Middle frontal gyrus (tissue), 1 donor: ENCODE measurements around the gene PTGS1.
"Not testable (repeated sequence)": the region's sequence is repeated elsewhere in the genome, so short reads cannot be mapped to it uniquely, and the experiment has no call there.

Experiments used
- DNase-seq: peaks from one replicate; pipeline ENCODE4 v3.0.0-alpha.2; 2015; ENCODE audit warnings: low spot score; ENCODE audit errors: extremely low spot score

The PTGS1 gene

DNA sequence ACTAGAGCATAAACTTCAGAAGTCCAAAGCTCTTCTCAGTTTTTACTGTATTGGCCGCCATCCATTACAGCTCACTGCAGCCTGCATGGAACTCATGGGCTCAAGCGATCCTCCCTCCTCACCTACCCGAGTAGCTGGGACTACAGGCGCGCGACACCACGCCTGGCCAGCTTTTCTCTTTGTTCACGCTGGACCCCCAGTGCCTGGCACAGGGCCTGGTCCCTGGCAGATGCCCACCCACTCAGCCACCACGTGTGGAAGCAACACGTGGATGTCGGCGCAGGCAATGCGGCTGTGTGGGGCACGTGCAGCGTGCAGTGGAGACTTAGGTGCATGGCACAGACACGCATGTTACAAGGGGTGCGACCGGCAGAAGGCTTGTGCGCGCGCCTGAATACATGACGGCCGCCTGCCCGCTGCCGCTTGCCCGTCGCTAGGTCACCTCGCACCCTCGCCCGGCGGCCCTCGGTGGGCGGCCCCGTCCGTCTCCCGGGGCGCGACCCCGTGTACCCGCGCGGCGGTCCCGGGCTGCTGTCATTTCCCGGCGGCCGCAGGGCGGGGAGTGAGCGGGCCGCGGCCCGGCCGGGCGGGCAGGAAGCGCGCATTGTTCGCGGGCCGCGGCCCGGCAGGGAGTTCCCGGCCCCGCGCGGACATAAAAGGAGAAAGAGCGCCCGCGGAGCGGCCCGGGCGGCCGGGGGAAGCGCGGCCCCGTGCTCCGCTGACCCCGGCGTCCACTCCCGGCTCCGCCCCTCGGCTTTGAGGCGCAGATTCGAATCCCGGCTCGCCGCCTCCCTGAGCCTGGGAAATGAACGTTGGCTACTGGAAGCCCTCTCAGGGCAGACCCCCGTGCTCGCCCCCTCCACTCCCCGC is 24.1 kb upstream of the PTGS1 start:
- DNase-seq, result no peak

GRCh38 chr9:122347348-122348287 is 23.2 kb upstream of the PTGS1 start:
- DNase-seq, result no peak

DNA sequence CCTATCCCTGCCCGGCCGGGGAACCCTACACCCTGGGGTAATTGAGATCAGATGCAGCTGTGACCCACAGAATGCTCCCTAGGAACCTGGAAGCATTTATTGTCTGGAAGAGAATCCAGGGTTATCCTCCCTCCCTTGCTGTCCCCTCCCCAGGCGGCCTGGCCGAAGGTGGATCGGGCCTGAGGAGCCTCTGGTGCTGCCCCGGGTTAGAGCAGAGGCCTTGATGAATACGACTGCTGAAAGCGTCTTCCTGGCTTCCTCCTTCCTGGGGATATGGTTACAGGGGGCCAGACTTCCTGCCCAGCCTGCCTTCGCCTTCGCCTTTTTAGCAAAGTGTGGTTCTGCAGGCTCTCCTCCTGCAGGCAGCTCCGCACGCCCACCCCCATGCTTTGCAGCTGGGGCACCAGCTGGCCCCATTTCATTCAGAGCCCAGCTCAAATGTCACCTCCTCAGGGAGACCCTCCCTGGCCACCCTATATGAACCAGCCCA is 22.5 kb upstream of the PTGS1 start:
- DNase-seq, result no peak

GRCh38 chr9:122348791-122349190 is 22.0 kb upstream of the PTGS1 start:
- no peak for DNase-seq

DNA sequence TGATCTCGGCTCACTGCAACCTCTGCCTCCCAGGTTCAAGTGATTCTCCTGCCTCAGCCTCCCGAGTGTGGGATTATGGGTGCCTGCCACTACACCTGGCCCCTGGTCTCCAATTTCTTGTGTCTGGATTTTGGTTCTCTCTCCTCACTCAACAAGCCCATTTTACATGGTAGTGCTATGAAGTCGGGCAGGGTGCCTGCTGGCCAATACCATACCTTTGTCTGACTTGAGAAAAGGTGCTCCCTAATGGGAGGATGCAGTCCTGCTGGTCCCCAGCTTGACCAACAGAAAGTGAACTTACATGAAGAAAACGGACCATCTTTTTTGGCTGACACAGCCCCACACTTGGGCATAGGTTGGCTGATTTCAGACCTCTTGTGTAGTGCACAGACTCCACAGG is 21.6 kb upstream of the PTGS1 start:
- DNase-seq, result no peak

DNA sequence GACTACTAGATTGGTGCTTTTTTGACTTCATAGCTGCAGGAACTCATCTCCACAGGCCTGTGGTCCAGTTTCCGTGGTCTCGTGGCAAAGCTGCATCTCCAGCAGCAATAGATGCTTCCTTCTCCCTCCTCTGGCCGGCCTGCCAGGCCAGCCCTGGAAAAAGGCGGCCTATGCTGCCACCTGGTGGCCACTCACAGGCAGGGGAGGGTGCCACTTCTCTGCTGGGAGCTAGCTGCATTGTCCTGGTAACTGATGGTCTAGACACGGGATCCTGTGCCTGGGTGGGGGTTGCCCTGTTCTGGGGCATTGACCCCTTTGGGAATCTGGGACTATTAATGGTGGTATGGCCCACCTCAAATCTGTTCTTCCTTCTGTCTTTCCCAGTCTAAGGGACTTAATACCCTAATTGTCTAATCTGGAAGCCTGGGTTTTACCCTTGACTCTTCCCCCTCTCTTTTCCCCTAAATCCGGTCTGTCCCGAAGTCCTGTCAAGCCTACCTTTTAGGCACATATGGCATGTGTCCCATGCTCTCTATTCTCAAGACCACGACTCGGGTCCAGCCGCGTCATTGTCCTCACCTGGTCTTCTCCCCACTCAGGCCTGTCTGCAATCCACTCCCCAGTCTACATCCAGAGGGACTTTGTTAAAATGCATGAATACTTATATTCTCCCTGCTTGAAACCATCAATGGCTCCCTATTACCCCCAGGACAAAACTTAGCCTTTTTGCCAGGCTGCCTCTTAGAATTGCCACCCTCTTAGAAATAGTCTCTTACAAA is 20.1 kb upstream of the PTGS1 start:
- DNase-seq, result peak; percentile 76

DNA sequence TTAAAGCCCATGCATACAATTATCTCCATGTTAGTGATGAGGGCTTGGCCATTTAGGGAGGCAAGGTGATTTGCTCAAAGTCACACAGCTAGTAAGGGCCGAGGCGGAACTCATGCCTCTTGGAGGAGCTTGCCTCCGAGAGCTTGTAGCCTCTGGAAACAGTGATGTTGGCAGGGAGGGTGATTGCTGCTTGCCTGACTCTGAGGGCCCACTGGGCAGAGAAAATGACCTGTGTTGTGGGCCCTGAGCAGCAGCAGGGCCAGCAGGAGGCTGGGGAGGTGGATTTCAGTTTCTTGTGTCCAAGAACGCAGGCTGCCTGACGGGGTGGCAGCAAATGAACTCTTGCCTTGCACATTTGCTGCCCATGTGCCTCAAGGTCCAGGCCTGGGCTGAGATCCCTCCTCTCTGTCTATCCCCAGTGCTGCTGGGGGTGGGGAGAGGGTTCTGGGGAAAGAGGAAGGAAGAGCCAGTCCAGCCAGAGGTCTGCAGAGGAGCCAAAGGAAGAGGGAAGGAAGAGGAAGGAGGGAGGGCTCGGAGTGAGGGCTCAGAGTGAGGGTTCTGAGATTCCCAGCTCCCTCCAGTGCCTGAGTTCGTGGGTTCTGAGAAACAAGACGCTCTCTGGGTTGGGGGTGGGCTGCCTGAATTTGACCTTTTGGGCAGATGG is 16.2 kb upstream of the PTGS1 start:
- DNase-seq, result no peak

DNA sequence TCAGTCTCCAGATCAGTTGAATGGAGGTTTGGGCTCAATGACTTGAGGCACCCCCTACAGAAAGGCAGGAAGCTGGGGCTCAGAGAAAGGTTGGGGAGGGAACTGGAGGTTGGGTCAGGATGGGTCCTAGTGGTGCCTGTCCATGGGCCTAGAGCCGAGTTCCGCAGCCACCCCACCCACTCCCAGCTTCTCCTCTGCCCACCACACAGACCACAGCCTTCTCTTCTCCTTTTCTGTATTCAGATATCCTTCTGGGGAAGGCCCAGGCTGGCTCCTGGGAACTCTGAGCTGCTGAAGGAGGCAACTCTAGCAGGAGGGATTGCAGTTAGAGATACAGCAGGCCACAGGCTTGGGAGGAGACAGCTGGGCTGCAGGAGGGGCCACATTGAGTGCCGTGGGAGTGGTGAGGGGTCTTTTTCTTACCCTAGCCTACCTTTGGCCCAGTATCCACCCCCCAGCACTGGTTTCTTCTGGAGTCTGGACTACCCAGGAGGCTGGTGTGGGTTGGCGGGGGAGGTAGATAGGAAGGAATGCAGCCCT is 15.4 kb upstream of the PTGS1 start:
- no peak for DNase-seq

GRCh38 chr9:122356627-122357026 is 14.2 kb upstream of the PTGS1 start:
- no peak for DNase-seq

DNA sequence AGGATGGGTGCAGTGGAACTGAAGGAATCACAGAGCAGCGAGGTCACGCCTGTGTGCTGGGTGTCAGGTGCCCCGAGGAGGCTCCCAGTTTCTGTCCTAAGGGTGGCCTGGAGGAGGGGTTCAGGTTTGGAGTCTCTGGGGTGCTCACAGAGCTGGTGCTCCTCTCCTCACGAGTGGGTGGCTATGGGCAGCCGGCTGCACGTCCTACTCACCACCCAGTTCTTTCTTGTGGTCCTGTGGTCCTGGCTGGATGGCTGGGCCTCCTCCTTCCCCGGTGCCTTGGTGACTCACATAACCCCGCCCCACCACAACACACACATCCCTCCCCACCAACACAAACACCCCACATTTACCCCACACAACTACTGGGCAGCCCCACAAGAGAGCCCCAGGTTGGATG is 9.9 kb upstream of the PTGS1 start:
- no peak for DNase-seq

GRCh38 chr9:122363131-122363530 is 7.7 kb upstream of the PTGS1 start:
- DNase-seq, result not testable (repeated sequence)

DNA sequence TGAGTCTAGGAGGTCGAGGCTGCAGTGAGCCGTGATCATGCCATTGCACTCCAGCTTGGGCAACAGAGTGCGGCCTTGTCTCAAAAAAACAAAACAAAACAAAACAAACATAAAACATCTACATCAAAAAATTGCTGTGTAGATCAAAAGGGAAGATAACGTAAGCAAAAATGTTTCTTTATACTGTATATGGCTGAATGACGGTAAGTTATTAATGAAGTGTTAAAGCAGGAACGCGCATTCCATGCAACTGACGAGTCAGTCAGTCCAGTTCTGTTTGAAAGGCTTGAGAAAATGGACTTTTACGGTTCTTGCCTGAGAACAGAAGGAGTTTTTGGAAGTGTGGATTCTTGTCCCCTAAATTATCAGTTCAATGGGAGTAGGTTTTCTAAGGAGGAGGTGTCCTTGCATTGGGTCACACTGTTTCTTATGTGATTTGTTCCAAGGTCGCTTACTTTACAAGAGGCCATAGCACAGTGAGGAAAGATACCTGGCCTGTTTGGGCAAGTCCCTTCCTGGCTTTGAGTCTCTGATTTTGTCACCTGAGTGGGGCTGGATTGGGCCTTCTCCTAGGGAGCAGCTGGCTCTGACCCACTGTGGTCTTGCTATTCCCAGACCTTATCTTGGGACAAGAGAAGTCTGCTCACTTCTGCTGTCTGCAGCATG is 6.6 kb upstream of the PTGS1 start:
- DNase-seq, result no peak

DNA sequence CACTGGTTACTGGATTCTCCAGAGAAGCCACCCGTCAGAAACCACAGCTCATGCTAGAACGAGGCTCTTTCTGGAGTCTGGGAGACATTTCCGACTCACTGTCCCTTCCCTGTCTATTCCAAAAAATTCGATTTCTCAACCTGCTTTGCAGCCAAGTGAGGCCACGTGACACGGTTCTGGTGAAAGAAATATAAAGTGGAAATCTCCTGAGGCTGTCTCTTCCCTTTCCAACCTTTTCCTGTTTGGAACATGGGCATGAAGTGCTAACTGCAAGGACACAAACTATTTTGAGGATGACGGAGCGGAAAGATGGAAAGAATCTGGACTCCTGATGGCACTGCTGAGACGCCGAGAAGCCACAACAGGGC is 6.1 kb upstream of the PTGS1 start:
- DNase-seq, result no peak

DNA sequence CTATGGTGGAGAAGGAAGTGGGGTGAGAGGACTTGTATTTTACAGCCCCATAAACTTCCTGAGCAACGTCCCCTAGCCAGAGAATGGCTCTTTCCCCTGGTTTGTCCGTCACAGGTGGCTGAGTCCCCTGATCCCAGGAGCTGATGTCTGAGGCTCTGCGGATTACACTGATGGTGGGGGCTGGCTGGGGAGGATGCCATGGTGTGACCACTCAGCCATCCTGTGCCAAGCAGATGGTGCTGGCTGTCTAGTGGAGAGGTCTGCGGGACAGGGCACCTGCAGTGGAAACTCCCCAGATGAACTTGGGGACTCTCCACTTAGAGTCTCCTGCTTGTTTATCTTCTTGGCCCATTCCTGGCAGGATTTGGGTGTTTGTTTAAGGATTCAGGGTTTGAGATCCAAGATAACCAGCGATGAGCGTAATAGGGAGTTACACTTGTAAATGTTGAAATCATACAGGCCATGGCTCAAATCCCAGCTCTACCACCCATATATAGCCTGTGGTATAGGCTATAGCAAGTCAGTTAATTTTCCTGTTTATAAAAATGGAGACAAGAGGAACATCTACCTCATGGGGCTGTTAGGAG is 4.7 kb upstream of the PTGS1 start:
- DNase-seq, result no peak

GRCh38 chr9:122367065-122367464 is 3.8 kb upstream of the PTGS1 start:
- DNase-seq, result no peak

GRCh38 chr9:122367774-122368460 is 2.9 kb upstream of the PTGS1 start:
- no peak for DNase-seq

GRCh38 chr9:122368642-122369041 is 2.2 kb upstream of the PTGS1 start:
- no peak for DNase-seq

DNA sequence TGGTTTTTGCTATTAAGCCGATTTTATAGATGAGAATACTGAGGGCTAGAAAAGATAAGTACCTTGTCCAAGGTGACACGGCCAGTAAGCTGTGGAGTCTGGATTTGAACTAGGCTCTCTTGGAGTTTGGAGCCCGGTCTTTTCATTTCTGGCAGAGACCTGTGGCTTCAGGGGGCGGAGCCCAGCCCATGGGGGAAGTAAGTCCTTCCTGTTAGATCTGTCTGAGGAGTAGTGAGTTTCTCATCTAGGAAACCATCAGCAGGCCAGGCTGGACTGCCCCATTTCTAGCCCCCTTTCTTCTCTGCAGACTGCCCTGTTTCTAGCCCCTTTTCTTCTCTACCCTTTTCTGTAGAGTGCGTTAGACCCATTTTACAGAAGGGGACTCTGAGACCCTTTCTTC is 521 bp upstream of the PTGS1 start:
- DNase-seq, result no peak

DNA sequence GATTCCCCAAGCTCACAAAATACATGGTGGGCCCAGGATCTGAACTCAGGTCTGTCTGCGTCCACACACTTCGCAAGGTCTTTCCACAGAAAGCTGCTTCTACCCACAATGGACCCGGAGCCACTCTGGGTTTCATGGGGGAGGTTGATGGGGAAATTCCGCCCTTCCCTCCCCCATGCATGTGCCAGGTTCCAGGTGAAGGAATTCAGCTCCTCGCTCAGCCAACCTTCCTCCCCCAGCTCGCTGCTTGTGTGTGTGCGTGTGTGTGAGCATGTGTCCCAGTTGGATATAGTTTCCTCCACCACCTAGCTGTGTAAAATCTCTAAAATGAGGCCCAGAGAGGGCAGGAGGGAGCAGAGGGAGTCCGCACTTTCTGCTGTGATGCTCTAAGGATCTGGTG is 1.0 kb downstream of the PTGS1 start:
- DNase-seq, result no peak
